HCEC 1CT (cell line): Measurements from ENCODE around the gene IL18R1.
A peak's percentile ranks its signal among the peaks of the same experiment; 100 is the strongest.
"Not testable (repeated sequence)": the region's sequence is repeated elsewhere in the genome, so short reads cannot be mapped to it uniquely, and the experiment has no call there.

Experiments
- DNase-seq: peaks from one replicate; pipeline ENCODE4 v3.0.0-alpha.2; 2017

IL18R1 gene

DNA sequence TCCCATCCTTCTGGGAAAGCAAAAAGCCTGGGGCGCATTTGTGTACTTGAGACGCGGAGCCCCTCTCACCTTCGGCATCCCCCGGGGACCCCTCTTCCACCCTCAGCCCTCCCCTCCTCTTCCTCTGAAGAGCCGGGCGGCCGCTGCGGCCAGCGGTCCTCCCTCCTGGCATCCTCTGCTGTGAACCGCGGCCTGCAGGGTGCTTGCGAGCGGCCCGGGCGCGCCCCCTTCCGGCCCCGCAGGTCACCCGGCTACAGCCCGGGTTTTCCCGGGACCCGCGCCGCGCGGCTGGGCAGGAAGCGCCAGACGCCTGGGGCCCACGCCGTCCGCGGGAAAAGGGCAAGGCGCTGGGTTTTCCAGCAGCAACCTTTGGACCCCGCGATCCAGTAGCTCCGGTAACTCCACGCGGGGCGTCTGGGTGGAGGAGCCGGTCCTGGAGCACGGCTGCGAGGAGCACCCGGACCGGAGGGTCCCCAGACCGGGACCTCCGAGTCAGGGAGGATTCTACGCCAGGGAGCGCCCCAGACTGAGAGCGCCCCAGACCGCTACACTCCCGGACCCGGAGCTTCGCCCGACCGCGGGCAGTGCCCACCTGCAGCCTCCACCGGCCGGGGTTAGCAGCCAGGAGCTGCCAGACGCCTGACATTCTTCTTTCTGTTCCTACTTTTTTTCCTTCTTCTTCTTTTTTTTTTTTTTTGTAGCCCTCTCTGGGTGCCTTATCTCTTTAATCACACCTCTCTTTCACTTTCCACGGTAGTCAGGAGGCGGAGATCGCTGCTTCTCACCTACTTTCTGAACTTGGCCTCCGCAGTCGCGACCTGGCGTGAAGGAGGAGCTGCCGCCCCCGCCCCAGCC lies at the start of gene IL18R1:
IL18R1 (plus strand) TSS at position 271 of the 855 bp plus-strand sequence. CDS start 6,865 bp downstream, outside the sequence.
- peak; percentile 81 for DNase-seq

DNA sequence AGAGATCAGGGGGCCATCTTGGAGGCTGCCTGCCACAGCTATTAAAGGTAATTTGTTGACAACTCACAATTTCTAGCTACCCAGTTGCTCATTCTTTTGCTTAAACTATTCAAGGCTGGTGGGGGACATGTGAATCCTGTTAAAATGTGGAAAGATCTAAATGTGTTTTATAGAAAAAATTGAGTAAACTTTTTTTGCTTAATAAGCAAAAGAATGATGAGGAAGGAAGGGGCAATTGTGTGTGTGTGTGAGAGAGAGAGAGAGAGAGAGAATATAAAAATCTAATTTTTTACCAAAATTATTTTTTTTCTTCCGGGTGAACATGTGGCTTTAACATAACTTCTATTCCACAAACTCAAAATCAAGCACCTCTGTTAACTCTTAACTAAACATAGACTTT lies 49.5 kb upstream of the IL18R1 start:
- no peak for DNase-seq

- no peak for DNase-seq
Measured at GRCh38 chr2:102310964-102311640, 44.5 kb upstream of the IL18R1 start, which contains the start of gene IL1RL1. Gene IL1RL1, plus strand, starts transcription at chr2:102311563. Its CDS starts 26,702 bp downstream, at chr2:102338265.

DNA sequence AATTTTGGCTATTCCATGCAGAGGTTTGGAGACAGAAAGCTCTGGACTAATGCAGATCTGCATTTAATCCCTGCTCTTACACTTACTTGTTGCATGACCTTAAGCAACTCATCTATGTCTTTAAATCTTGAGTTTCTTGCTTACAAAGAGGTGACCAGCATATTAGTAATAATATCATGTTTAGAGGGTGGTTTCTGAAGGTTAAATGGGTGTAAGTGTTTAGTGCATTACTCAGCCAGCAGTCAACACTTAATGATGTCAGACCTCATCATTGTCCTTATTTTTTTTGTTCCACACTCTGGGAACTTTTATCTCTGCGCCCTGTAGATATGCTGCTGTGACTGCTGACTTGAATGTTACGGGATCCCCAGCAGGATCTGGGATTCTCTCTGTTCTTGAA lies 42.6 kb upstream of the IL18R1 start:
- DNase-seq = peak; percentile 96

GRCh38 chr2:102313471-102313870 lies 42.1 kb upstream of the IL18R1 start:
- DNase-seq = no peak

DNA sequence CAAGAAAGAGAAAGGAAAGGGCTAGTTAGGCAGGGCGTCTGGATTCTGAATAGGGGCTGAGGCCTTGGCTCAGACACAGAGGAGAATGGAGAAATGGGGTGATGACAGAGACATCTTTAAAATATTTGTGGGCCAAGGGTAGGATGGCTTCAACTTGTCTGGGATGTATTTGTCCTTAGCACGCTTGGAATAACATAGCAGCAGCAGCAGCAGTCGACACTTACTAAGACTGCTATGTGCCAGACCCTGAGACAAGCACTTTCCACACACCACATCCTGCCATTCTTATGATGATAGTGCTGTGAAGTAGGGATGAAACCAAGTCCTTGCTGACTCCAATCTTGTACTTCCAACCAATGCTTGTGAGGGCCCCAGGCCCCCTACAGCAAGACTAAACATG lies 41.6 kb upstream of the IL18R1 start:
- peak; percentile 41 for DNase-seq

- no peak for DNase-seq
Measured at GRCh38 chr2:102315921-102316320, 39.7 kb upstream of the IL18R1 start.

DNA sequence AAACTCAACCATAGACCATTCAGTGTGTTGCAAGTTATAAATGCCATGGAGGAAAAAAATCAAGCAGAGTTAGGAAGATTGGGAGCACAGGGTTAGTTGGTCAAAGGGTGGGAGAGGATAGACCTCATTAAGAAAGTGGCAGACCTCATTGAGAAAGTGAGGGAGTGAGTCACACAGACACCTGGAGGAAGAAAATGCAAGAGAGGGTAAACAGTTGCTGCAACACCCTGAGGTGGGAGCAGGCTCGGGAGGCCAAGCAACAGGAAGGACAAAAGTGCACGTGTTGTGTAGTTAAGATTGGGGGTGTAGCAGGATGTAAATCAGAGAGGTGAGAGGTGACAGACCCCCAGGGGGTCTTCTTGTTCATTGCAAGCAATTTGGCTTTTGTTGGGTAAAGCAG lies 37.9 kb upstream of the IL18R1 start:
- no peak for DNase-seq

DNA sequence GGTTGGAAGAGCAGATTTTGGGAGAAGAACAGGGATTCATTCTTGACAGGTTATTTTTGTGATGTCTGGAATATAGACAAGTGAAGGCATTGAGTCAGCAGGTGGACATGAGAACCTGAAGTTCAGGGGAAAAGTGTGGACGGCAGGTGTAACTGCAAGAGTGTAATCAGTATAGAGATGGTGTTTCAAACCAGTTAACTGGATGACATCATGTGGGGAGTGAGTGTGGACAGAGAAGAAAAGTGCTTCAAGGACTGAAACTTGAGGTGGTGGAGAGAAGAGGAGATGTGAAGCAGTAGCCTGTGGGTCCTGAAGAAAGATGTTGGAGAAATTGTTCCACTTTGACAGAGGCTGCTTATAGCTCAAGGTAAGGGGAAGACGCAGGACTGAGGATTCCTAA lies 37.2 kb upstream of the IL18R1 start:
- DNase-seq = no peak

DNA sequence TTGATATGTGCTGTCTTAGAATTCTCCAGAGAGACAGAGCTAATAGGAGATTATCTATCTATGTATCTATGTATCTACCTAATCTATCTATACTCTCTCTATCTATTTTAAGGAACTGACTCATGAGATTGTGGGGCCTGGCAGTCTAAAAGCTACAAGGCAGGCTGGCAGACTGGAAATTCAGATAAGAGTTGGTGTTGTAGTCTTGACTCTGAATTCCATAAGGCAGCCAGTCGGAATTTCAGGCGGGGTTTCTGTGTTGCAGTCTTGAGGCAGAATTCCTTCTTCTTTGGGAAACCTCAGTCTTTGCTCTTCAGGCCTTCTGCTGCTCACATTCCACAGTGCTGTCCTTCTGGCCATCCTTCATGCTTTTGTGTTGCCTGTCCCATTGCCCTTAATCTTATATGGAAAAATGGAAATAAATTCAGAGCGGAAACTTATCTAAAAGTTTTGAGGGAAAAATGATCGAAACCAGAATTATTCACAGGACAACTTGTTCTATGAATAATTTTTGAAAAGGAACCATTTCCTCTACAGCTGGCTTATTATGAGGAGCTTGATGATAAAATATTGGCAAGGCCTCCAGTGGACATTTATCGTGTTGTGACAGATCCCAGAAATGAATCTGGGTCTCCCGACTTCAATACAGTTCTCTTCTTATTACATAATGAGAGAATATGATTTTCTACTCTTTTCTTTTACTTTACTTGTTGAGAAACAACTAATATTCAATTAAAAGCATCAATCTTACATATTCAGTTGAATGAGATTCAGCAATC lies 33.5 kb upstream of the IL18R1 start:
- no peak for DNase-seq

GRCh38 chr2:102324914-102325313 lies 30.7 kb upstream of the IL18R1 start:
- DNase-seq = not testable (repeated sequence)

DNA sequence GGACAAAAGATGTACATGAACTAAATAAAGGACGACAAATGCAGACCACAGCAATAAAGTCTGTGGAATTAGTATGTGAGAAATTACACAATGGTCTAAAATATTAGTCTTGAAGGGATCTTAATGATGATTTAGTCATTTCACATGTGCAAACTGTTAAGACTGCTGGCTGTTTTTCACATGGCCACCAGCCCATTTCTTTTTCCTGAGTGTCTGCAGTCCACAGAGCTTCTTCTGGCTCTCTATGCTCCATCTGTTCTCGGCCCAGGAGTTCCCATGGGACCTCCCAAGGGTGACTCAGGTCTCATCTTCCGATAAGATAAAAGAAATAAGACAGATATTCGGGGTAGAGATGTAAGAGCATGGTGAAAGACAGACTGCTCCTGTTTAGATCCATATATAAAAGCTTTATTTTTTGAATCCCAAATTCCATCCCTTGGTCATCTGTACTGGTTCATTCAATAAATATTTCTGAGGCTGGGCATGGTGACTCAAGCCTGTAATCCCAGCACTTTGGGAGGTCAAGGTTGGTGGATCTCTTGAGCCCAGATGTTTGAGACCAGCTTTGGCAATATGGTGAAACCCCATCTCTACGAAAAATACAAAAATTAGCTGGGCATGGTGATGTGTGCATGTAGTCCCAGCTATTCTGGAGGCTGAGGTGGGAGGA lies 24.1 kb upstream of the IL18R1 start:
- DNase-seq = peak; percentile 50

DNA sequence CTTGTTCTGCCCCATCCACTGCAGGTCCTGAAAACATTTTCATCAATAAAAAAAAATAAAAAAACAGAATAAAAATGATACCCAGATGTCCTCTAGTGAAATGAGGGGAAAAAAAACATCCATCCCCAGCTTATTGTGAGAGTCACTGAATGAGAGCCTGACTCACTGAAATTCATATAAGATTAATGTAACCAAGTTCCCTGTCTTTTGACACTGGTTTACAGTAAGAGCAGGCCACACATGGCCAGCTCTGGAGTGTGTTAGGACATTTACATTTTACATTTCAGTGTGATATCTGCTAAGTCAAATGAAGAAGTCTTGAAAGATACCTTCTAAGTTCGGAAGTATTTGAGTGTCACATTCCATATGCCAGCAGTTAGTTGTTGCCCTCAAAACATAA lies 21.1 kb upstream of the IL18R1 start:
- DNase-seq = peak; percentile 41

- DNase-seq = no peak
Measured at GRCh38 chr2:102335871-102336366, 19.7 kb upstream of the IL18R1 start.

DNA sequence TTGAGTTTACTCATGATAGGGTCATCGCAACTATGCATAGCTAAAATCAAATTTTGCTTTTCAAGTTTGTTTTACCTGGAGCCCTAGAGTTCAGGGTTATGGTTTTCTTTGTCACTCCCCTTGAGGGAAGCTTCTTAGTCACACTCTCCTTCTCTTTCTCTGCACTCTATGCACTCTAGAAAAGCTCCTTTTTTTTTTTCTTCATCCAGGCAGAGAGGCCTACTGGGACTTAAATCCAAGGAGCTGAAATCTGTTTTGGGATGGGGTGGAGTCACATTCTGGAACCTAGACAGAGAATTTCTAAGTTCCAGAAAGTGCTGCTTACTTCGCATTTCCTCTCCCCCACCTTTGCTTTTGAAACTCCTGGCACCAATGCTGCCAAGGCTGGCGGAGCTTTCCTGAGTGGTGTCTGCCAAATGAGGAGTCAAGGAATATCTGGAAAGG lies 19.1 kb upstream of the IL18R1 start:
- peak; percentile 14 for DNase-seq

- DNase-seq = peak; percentile 74
Measured at GRCh38 chr2:102337012-102337411, 18.6 kb upstream of the IL18R1 start.

DNA sequence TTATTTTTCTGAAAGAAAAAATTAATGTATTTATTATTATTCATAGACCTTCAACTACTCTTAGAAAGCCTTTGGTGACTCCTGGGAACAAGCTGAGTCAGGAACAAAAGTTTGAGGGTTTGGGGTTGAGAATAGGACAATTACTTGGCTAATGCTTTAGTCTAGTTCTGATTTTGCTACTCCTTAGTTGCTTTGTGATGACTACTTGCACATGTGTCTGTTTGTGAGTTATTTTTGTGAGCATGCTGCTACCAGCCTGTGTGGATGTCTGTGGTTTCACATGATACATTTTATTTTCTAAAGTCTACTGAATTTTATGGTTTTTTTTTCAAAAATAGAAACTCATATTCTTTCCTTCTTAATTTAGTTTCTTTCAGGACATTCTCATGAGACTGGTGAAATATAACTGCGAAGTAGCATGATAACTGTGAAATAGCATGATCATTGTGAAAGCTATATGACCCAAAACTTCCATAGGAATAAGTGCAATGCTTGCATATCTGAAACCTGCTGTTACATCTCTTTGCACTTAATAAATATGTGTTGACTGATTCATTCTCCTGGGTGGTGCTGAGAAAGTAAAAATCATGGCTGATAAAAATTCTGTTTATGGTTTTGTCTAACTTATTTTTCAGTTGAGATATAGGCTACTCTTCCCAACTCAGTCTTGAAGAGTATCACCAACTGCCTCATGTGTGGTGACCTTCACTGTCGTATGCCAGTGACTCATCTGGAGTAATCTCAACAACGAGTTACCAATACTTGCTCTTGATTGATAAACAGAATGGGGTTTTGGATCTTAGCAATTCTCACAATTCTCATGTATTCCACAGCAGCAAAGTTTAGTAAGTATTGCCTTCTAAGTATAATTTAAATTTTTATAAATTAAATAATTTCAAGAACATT lies 17.9 kb upstream of the IL18R1 start:
- DNase-seq = peak; percentile 41

DNA sequence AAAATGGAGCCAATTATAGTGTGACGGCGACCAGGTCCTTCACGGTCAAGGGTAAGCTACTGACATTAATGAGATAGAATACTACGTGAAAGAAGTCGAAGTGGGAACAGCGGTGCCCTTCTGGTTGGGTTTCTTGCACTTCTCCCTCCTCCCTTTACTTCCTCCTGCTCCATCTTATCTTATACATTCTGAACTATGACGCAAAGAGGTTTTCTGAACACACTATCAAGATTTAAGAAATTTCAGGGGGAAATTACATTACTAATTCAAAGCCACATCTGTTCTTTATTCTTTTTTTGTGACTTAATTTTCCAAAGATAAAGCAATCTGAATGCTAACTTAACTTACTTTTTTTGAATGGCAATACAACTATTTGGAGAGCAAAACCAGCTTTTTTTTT lies 14.8 kb upstream of the IL18R1 start:
- DNase-seq = no peak

- peak; percentile 25 for DNase-seq
Measured at GRCh38 chr2:102342888-102343287, 12.7 kb upstream of the IL18R1 start.

DNA sequence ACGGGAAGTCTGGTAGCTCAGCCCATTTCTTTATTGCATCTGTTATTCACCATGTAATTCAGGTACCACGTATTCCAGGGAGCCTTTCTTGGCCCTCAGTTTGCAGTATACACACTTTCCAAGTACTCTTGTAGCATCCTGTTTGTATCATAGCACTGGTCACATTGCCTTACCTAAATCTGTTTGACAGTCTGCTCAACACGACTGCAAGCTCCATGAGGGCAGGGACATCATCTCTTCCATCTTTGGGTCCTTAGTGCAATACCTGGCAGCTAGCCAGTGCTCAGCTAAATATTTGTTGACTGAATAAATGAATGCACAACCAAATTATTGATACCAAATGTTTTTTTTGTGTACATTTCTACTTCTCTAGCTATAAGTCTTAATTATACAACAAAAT lies 11.2 kb upstream of the IL18R1 start:
- DNase-seq = no peak

GRCh38 chr2:102345329-102345920 lies 10.2 kb upstream of the IL18R1 start:
- DNase-seq = no peak
